Effector CD8-positive, alpha-beta T cell (primary cell): ENCODE data around the gene IQGAP2.
"Not testable (repeated sequence)": the region's sequence is repeated elsewhere in the genome, so short reads cannot be mapped to it uniquely, and the experiment has no call there.

ENCODE experiments used
- DNase-seq: peaks from one replicate; lab custom pipeline; 2025; lab: John Stamatoyannopoulos, UW

The IQGAP2 gene

GRCh38 chr5:76717222-76718083 is 314.4 kb downstream of the IQGAP2 start:
- DNase-seq = no peak

GRCh38 chr5:76718381-76718832 is 315.3 kb downstream of the IQGAP2 start:
- DNase-seq = no peak

GRCh38 chr5:76718880-76719279 is 315.8 kb downstream of the IQGAP2 start:
- no peak for DNase-seq

- DNase-seq = no peak
Observed at GRCh38 chr5:76720988-76721569, 318.0 kb downstream of the IQGAP2 start.

GRCh38 chr5:76723266-76723665 is 320.2 kb downstream of the IQGAP2 start:
- no peak for DNase-seq

- DNase-seq = no peak
Observed at GRCh38 chr5:76723906-76724305, 320.8 kb downstream of the IQGAP2 start.

GRCh38 chr5:76724871-76725270 is 321.8 kb downstream of the IQGAP2 start:
- no peak for DNase-seq

- no peak for DNase-seq
Observed at GRCh38 chr5:76728965-76729364, 325.9 kb downstream of the IQGAP2 start.

GRCh38 chr5:76729373-76730290 is 326.5 kb downstream of the IQGAP2 start:
- no peak for DNase-seq

GRCh38 chr5:76732405-76733048 is 329.4 kb downstream of the IQGAP2 start:
- no peak for DNase-seq

- DNase-seq = no peak
Observed at GRCh38 chr5:76733049-76733417, 329.9 kb downstream of the IQGAP2 start.

- DNase-seq = no peak
Observed at GRCh38 chr5:76735762-76736545, 332.9 kb downstream of the IQGAP2 start.

- DNase-seq = no peak
Observed at GRCh38 chr5:76736679-76737556, 333.8 kb downstream of the IQGAP2 start.

- DNase-seq = no peak
Observed at GRCh38 chr5:76737846-76738245, 334.8 kb downstream of the IQGAP2 start.

- not testable (repeated sequence) for DNase-seq
Observed at GRCh38 chr5:76741506-76741905, 338.4 kb downstream of the IQGAP2 start.

GRCh38 chr5:76742583-76742982 is 339.5 kb downstream of the IQGAP2 start:
- DNase-seq = no peak

- no peak for DNase-seq
Observed at GRCh38 chr5:76744632-76745031, 341.5 kb downstream of the IQGAP2 start.

- no peak for DNase-seq
Observed at GRCh38 chr5:76745670-76746069, 342.6 kb downstream of the IQGAP2 start.

GRCh38 chr5:76746677-76747076 is 343.6 kb downstream of the IQGAP2 start:
- DNase-seq = no peak

- DNase-seq = no peak
Observed at GRCh38 chr5:76747706-76748105, 344.6 kb downstream of the IQGAP2 start.
